AG09319 (cell line): Measurements from ENCODE around the gene C5orf34.
"Not testable (repeated sequence)": the region's sequence is repeated elsewhere in the genome, so short reads cannot be mapped to it uniquely, and the experiment has no call there.

Experiments used
- DNase-seq: peaks from one replicate; pipeline ENCODE4 v3.0.0-alpha.2; 2010; ENCODE audit warnings: low read depth; ENCODE audit errors: extremely low read depth
- TF ChIP-seq, protein P1 (sequence below): IDR thresholded peaks from 2 replicates; pipeline ENCODE4 v1.5.1; 2011; ENCODE audit warnings: low read depth, mild to moderate bottlenecking, inconsistent platforms, low read length, moderate library complexity

C5orf34 gene, protein sequence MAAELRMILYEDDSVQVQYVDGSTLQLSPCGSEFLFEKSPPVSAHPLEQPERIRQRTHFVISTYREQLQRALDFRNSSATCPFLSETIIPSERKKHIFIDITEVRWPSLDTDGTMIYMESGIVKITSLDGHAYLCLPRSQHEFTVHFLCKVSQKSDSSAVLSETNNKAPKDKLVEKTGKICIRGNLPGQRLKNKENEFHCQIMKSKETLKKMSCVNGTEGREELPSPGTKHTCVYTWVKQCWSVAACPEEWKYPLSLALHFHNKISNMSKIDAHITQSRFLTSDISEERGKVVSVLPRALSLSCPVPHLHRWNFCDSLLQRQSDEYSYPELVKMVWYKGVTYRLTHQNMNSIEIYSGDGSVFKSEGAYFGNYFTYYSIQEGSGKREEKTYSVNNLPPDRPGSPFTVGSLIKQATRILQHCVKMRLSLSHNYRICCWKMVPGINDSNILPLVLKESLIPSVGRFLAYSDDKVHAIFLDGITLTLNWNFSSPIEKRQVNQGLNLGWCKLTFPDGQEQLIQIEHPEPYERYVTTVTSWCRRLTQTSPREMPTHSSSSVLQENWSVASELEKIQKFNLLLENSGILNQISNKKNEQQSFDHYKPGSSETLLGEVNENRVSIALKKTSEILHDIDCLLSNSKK

DNA sequence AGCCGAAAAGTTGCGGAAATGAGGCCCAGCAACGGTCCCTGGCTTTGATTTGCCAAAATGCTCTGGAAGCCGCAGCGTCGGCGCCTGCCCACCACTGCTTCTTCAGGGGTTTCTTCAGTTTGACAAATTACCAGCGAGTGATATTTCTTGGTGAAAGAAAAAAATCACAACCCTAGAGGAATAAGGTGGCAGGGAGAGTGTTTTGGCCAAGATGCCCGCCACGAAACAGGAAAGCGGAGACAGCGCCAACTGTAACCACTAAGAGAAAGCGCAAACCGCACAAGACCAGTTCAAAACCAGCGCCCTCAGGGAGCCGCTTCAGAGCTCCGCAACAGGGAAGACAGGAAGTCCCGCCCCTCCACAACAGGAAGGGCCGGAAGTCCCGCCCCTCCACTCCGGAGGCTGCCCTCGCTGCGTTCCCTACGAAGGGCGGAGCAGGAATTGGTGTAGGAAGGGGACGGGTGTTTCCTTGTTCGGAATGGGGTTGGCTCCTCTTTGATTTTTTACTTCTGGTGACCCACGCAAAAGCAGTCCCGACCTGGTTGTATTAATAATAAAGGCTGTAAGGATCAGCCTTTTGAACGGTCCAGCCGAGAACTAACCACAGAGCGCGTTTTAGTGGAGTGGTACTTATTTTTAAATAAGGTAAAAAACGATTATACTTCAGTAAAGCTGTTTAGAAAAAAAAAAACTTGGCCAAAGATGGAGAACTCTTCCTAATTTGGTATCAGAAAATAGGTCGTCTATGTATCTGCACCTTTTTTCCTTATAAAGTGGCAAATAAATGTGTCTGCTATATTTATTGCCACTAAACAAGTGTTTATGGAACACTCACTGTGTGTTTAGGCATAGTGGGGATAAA, at the start of gene C5orf34:
Gene C5orf34 (minus strand): TSS at position 333 of the 862 bp plus-strand sequence. CDS start 5,809 bp downstream, outside the sequence.
- peak; percentile 86 for DNase-seq
- TF ChIP-seq, protein P1, sequence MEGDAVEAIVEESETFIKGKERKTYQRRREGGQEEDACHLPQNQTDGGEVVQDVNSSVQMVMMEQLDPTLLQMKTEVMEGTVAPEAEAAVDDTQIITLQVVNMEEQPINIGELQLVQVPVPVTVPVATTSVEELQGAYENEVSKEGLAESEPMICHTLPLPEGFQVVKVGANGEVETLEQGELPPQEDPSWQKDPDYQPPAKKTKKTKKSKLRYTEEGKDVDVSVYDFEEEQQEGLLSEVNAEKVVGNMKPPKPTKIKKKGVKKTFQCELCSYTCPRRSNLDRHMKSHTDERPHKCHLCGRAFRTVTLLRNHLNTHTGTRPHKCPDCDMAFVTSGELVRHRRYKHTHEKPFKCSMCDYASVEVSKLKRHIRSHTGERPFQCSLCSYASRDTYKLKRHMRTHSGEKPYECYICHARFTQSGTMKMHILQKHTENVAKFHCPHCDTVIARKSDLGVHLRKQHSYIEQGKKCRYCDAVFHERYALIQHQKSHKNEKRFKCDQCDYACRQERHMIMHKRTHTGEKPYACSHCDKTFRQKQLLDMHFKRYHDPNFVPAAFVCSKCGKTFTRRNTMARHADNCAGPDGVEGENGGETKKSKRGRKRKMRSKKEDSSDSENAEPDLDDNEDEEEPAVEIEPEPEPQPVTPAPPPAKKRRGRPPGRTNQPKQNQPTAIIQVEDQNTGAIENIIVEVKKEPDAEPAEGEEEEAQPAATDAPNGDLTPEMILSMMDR: no peak; the same call in 1 of the 2 replicates

DNA sequence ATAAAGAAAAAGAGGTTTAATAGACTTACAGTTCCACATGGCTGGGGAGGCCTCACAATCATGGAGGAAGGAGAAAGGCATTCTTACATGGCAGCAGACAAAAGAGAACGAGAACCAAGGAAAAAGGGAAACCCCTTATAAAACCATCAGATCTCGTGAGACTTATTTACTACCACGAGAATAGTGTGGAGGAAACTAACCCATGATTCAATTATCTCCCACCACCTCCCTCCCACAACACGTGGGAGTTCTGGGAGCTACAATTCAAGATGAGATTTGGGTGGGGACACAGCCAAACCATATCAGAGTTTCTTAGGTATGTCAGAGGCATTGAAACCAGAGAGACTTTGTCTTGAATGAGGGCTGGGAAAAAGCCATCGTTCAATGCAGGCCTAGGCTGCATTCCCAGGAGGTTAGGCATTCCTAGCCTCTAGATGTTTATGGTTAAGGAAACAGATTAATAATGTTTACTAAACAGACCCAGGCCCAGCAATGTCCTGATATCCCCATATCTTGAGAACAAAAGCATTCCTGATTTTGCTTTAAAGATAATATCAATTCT, 49.4 kb upstream of the C5orf34 start:
- TF ChIP-seq, protein P1: no peak
- DNase-seq: no peak

DNA sequence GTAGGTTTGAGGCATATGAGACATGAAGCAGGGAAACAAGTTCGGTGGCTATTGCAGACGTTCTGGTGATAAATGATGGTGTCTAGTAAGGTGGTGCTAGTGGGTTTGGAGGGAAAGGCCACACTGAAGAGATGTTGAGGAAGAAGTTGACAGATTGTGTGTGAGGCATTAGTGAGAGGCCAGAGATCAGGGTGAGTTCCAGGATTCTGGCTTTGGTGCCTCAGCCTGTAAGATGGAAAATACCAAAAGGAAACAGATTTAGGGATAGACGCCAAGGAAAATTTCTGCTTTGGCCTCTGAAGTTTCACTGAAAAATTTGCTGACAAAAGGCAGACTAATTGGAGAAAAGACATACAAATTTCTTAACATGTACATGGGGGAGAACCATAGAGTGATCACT, 48.4 kb upstream of the C5orf34 start:
- TF ChIP-seq, protein P1: no peak
- DNase-seq: no peak

DNA sequence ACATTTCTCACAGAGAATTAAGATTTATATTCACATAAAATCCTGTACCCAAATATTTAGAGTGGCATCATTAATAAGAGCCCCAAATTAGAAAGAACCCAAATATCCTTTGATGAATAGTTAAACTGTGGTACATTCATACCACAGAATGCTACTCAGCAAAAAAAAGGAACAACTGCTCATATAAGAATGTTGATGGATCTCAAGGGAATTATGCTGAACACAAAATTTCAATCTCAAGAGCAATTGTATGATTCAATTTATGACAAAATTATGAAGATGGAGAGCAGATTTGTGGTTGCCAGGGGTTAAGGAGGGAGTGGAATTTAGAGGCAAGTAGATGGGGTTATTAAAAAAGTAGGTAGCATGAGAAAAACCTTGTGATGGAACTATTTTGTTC, 46.4 kb upstream of the C5orf34 start:
- DNase-seq: no peak
- TF ChIP-seq, protein P1: no peak

DNA sequence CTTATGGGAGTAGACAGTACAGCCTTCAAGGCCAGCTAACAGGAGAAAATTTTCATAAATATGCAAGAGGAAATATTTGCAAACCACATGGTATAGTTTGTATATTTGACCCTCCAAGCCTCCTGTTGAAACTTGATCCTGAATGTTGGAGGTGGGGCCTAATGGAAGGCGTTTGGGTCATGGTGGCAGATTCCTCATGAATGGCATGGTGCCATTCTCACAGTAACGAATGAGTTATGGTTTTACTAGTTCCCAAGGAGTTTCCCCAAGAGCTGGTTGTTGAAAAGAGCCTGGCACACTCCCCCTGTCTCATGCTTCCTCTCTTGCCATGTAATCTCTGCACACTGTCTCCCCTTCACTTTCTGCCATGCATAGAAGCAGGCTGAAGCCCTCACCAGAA, 45.2 kb upstream of the C5orf34 start:
- no peak for DNase-seq
- TF ChIP-seq, protein P1: no peak

DNA sequence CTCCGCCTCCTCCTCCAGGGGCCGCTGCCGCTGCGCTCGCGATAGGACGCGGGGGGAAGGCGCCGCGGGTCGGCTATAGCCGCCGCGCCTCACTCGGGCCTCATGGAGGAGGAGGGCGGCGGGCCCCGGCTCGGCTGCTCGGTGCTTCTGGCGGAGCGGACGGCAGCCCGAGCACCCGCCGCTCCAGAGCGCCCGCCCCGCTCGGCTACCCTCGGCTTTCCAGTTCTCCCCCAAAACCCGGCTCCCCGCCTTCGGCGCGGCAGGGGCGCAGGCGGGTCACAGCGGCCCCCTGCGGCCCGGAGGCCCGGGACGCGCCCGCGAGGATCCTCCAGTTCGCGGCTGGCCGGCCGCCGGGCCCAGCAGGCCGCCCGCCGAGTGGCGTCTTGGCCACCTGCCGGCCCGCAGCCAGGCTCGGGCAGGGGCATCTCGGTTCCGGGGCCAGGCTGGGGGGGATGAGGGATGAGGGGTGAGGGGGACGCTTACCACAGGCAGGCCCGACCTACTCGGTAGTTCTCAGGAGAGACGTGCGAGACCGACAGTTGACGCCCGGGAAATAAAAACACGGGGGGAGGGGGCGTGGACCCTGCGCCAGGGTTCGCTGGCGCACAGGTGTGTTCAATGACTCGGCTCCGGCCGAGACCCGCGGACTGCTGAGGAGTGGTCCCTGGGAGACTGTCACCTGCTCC, 42.1 kb upstream of the C5orf34 start, which contains the start of gene PAIP1:
Gene PAIP1 (minus strand): TSS at position 221 of the 686 bp plus-strand sequence. CDS start 231 bp downstream, outside the sequence.
- peak; percentile 73 for DNase-seq
- TF ChIP-seq, protein P1: peak; percentile 19

DNA sequence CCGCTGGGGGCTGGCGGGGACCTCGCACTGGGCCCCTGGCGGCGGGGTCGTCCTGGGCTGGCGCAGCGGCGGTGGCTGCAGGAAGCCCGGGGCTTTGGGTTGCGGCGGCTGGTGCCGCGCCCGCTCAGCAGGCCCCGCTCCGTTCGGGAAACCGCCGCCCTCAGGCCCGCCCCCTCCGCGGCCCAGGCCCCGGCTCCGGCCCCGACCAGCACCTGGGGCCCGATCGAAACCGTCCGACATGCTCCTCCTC, 41.6 kb upstream of the C5orf34 start:
- DNase-seq: not testable (repeated sequence)
